Measurements from ENCODE around the gene SON.

DNA sequence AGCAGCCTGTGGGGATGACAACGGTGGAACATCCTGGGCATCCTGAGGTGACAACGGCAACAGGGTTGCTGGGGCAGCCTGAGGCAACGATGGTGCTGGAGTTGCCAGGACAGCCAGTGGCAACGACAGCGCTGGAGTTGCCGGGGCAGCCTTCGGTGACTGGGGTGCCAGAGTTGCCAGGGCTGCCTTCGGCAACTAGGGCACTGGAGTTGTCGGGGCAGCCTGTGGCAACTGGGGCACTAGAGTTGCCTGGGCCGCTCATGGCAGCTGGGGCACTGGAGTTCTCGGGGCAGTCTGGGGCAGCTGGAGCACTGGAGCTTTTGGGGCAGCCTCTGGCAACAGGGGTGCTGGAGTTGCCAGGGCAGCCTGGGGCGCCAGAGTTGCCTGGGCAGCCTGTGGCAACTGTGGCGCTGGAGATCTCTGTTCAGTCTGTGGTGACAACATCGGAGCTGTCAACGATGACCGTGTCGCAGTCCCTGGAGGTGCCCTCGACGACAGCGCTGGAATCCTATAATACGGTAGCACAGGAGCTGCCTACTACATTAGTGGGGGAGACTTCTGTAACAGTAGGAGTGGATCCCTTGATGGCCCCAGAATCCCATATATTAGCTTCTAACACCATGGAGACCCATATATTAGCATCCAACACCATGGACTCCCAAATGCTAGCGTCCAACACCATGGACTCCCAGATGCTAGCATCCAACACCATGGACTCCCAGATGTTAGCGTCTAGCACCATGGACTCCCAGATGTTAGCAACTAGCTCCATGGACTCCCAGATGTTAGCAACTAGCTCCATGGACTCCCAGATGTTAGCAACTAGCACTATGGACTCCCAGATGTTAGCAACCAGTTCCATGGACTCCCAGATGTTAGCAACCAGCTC lies 8.2 kb downstream of the SON start:
- TF ChIP-seq GATA3 (IDR thresholded peaks at IDR 0.05; ENCODE audit: low read depth, low read length): no peak
- no peak for TF ChIP-seq GATA2 (IDR thresholded peaks at IDR 0.05; ENCODE audit: low read depth, low read length)

Data from SH-SY5Y (cell line).